ACHN (cell line): Measurements from ENCODE around the gene EML1.
A peak's percentile ranks its signal among the peaks of the same experiment; 100 is the strongest.

Source experiments
- DNase-seq: peaks from one replicate; pipeline ENCODE4 v3.0.0-alpha.2; 2015
- in situ Hi-C: cut with HindIII; loops from 2 replicates; pipeline ENCODE4 v1.10.0; 2017; ENCODE audit warnings: low sequenced_read_pairs, low pct_ligation_motif_present, low pct_unique_long_range_greater_than_20kb

EML1 gene

GRCh38 chr14:99966037-99966835 is 173.0 kb downstream of the EML1 start:
- DNase-seq = no peak
- in situ Hi-C loops = no loop called here

- in situ Hi-C loops = no loop called here
- DNase-seq = no peak
These were observed 173.7 kb downstream of the EML1 start for GRCh38 chr14:99966912-99967311.

- in situ Hi-C loops = no loop called here
- DNase-seq = peak; percentile 64
These were observed 175.1 kb downstream of the EML1 start for GRCh38 chr14:99968191-99968920.

- DNase-seq = no peak
- in situ Hi-C loops = no loop called here
These were observed 175.7 kb downstream of the EML1 start for GRCh38 chr14:99968941-99969340.

- DNase-seq = no peak
- in situ Hi-C loops = no loop called here
These were observed 176.6 kb downstream of the EML1 start for GRCh38 chr14:99969673-99970322.

GRCh38 chr14:99971087-99971940 is 178.1 kb downstream of the EML1 start:
- DNase-seq = peak; percentile 81
- in situ Hi-C loops = no loop called here

GRCh38 chr14:99971941-99972747 is 178.9 kb downstream of the EML1 start:
- in situ Hi-C loops = no loop called here
- no peak for DNase-seq

GRCh38 chr14:99972748-99973466 is 179.7 kb downstream of the EML1 start:
- in situ Hi-C loops = no loop called here

GRCh38 chr14:99975190-99975589 is 182.0 kb downstream of the EML1 start:
- in situ Hi-C loops = no loop called here
- DNase-seq = no peak

More at GRCh38 chr14:99972748-99973466, 179.7 kb downstream of the EML1 start:
- DNase-seq = peak; percentile 12

GRCh38 chr14:99976021-99976420 is 182.8 kb downstream of the EML1 start:
- no peak for DNase-seq
- in situ Hi-C loops = no loop called here

GRCh38 chr14:99976681-99977080 is 183.5 kb downstream of the EML1 start:
- no peak for DNase-seq
- in situ Hi-C loops = no loop called here

- no peak for DNase-seq
- in situ Hi-C loops = no loop called here
These were observed 187.1 kb downstream of the EML1 start for GRCh38 chr14:99980299-99980698.

- in situ Hi-C loops = no loop called here
- DNase-seq = no peak
These were observed 188.6 kb downstream of the EML1 start for GRCh38 chr14:99981806-99982205.

GRCh38 chr14:99982537-99983250 is 189.5 kb downstream of the EML1 start:
- in situ Hi-C loops = no loop called here
- DNase-seq = peak; percentile 53

GRCh38 chr14:99983251-99984015 is 190.2 kb downstream of the EML1 start:
- DNase-seq = no peak
- in situ Hi-C loops = no loop called here

- in situ Hi-C loops = no loop called here
- DNase-seq = no peak
These were observed 190.8 kb downstream of the EML1 start for GRCh38 chr14:99984036-99984435.
